ENCODE measurements around the gene SERPINB2. TPM values are rescaled to one million over a fixed set of nuclear protein-coding genes. Genes with fewer than 3 reads are reported as not detected.
A peak's percentile ranks its signal among the peaks of the same experiment; 100 is the strongest.

The SERPINB2 gene
- total and polyA plus RNA-seq, 10 of the 15 experiments (the other 5 are each of a cell fraction or from before 2014, with no cell fraction given), result 9.6 to 25.3 (median 14.0) TPM

GRCh38 chr18:63843008-63843407, 44.5 kb upstream of the SERPINB2 start:
- no peak overlapping the region for H3K4me2 ChIP-seq (ENCODE audit: control insufficient read depth, insufficient read depth)
- H4K20me1 ChIP-seq (ENCODE audit: control insufficient read depth, insufficient read depth), result no peaks in the 10 kb centered on the region
- ChIA-PET CTCF (interaction anchor here (0.7 to 7.3 kb wide), 21 partner anchors 8 to 403 kb away, joined by 3 to 84 read pairs (median 4); no protein-coding TSS in a partner anchor), RAD21 (ENCODE audit: unreplicated experiment) (interaction anchor here (1.0 to 2.5 kb wide), 7 partner anchors 16 to 332 kb away, joined by 4 to 16 read pairs (median 5); no protein-coding TSS in a partner anchor), POLR2A (no interaction called here), SMC1A (ENCODE audit: uncharacterized antibody, unreplicated experiment) (interaction anchor here (0.6 to 2.2 kb wide), 16 partner anchors 10 to 403 kb away, joined by 3 to 17 read pairs (median 5); no protein-coding TSS in a partner anchor)
- FAIRE-seq, result no peak
- no peak overlapping the region for H3K4me3 ChIP-seq
- 9% methylated on average over 7 of the region's 7 CpGs for WGBS (ENCODE audit: insufficient coverage, insufficient replicate concordance, low lambda C conversion rate, missing lambda C conversion rate)
- no peak overlapping the region for H3K9ac ChIP-seq (ENCODE audit: control insufficient read depth, insufficient read depth, low read length)
- intact Hi-C loops (cut with micrococcal nuclease; ENCODE audit: unreplicated experiment) (loop anchor here (10.0 kb wide), 1 partner anchor 158 kb away; no protein-coding TSS in a partner anchor), in situ Hi-C loops (cut with MboI) (no loop called here)
- ATAC-seq, result peak; percentile 71
- no peaks in the 10 kb centered on the region for H3K36me3 ChIP-seq (ENCODE audit: control insufficient read depth in 2 of 2, insufficient read depth in 2 of 2, low read length in 1 of 2)
- DNase-seq (ENCODE audit: low read depth, low spot score), result no peak
- no peak overlapping the region for H3K27ac ChIP-seq (ENCODE audit: control insufficient read depth, insufficient read depth)
- no TSS peak for BruUV-seq (replicated peaks)
- peaks cover 0 to 4% of the 10 kb centered on the region in 2 experiments; a peak in 2 of 4 replicates for H3K27me3 ChIP-seq (replicated peaks in 1 of 2; ENCODE audit: control insufficient read depth in 2 of 2, insufficient read depth in 2 of 2, low read length in 1 of 2)
- H3K9me3 ChIP-seq (replicated peaks; ENCODE audit: control insufficient read depth, insufficient read depth, low read length), result no peaks in the 10 kb centered on the region
- H3K4me1 ChIP-seq (ENCODE audit: control insufficient read depth, insufficient read depth, low read length), result no peaks in the 10 kb centered on the region
- TF ChIP-seq PAX8 (IDR thresholded peaks at IDR 0.05), result no peak
- no peak for TF ChIP-seq PKNOX1 (IDR thresholded peaks at IDR 0.05)
- TF ChIP-seq E2F4 (IDR thresholded peaks at IDR 0.05; ENCODE audit: low read depth, low read length), result no peak
- no peak for TF ChIP-seq CHD4 (IDR thresholded peaks at IDR 0.05)
- TF ChIP-seq CREB1 (IDR thresholded peaks at IDR 0.05; ENCODE audit: low read depth), result no peak
- no peak for TF ChIP-seq POU2F2 (IDR thresholded peaks at IDR 0.05; ENCODE audit: borderline replicate concordance, low read depth, low read length)
- TF ChIP-seq CTCF (IDR thresholded peaks at IDR 0.05 in 2 of 3, conservative IDR thresholded peaks at IDR 0.05 in 1 of 3; ENCODE audit: control insufficient read depth in 2 of 3, extremely low read depth in 1 of 3, insufficient read depth in 1 of 3, low read depth in 3 of 3, low read length in 3 of 3), result no peak
- TF ChIP-seq SMARCA5 (IDR thresholded peaks at IDR 0.05), result no peak
- TF ChIP-seq NR2F1 (conservative IDR thresholded peaks at IDR 0.05), result no peak
- TF ChIP-seq CBX3 (IDR thresholded peaks at IDR 0.05; ENCODE audit: borderline replicate concordance, low read depth), result no peak
- no peaks in the 10 kb centered on the region for H3K79me2 ChIP-seq (ENCODE audit: control insufficient read depth, insufficient read depth, low read length)
- H2AFZ ChIP-seq (ENCODE audit: control insufficient read depth, low read depth, low read length), result no peak overlapping the region

Data from GM12878 (cell line).